ENCODE measurements around the gene PCOLCE2.

DNA sequence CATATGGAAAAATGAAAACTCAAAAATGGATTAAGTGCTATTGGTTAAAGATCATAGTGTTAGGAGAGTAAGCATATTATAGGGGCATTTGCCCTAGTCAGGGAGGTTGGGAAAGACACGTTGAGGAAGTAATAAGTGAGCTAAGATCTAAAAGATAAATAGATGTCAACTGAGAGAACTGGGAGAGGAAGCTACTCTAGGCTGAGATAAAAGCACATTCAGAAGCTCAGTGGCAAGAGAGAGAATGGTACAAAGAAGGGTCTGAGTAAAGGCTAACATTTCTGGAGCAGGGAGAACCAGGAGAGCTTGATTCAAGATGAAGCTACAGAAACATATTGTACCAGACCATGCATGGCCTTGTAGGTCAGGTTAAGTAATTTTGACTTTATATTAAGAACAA lies 101.2 kb downstream of the PCOLCE2 start:
- TF ChIP-seq, protein P1, sequence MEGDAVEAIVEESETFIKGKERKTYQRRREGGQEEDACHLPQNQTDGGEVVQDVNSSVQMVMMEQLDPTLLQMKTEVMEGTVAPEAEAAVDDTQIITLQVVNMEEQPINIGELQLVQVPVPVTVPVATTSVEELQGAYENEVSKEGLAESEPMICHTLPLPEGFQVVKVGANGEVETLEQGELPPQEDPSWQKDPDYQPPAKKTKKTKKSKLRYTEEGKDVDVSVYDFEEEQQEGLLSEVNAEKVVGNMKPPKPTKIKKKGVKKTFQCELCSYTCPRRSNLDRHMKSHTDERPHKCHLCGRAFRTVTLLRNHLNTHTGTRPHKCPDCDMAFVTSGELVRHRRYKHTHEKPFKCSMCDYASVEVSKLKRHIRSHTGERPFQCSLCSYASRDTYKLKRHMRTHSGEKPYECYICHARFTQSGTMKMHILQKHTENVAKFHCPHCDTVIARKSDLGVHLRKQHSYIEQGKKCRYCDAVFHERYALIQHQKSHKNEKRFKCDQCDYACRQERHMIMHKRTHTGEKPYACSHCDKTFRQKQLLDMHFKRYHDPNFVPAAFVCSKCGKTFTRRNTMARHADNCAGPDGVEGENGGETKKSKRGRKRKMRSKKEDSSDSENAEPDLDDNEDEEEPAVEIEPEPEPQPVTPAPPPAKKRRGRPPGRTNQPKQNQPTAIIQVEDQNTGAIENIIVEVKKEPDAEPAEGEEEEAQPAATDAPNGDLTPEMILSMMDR (IDR thresholded peaks at IDR 0.05) = no peak
- no peak for TF ChIP-seq EZH2 (IDR thresholded peaks at IDR 0.05)
